ENCODE measurements around the gene IGFL2.
"Not testable (repeated sequence)": the region's sequence is repeated elsewhere in the genome, so short reads cannot be mapped to it uniquely, and the experiment has no call there.

IGFL2 gene

DNA sequence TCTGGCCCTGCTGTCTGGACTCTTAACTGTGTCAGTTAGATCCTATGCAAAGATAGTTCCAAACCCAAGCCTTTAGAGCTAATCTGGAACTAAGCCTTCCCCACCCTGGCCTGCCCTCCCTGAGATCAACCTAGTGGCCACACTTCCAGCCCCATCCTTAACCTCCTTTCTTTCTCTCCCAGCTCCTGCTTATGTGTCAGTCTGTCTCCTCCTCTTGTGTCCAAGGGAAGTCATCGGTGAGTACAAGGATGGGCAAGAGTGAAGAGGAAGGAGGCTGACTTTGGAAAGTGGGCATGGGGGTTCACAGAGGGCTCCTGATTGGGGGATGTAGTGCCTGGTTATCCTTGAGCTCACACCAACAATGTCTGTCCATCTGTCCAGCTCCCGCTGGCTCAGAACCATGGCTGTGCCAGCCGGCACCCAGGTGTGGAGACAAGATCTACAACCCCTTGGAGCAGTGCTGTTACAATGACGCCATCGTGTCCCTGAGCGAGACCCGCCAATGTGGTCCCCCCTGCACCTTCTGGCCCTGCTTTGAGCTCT lies 12.3 kb downstream of the IGFL2 start:
- no peak overlapping the region for H3K4me3 Mint-ChIP-seq
- DNase-seq (no peak), ATAC-seq (replicated peaks) (no peak)
- H3K36me3 Mint-ChIP-seq: peaks cover 5 to 8% of the 10 kb centered on the region in 2 donors
- H3K27me3 Mint-ChIP-seq: peaks cover 37 to 54% of the 10 kb centered on the region in 2 donors
- peaks cover 28 to 30% of the 10 kb centered on the region in 2 donors for H3K9me3 Mint-ChIP-seq
- no peaks in the 10 kb centered on the region for H3K4me1 Mint-ChIP-seq
- no peak overlapping the region for H3K27ac Mint-ChIP-seq

DNA sequence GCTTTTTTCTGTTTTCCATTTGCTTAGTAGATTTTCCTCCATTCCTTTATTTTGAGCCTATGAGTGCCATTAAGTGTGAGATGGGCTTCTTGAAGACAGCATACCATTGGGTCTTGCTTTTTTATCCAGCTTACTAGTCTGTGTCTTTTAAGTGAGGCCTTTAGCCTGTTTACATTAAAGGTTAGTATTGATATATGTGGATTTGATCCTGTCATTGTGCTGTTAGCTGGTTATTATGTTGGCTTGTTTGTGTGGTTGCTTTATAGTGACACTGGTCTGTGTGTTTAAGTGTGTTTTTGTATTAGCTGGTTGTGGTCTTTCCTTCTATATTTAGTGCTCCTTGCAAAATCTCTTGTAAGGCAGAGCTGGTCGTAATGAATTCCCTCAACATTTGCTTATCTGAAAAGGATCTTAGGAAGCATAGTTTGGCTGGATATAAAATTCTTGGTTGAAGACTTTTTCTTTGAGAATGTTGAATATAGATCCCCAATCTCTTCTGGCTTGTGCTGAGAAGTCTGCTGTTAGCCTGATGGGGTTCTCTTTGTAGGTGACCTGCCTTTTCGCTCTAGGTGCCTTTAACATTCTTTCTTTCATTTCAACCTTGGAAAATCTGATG lies 13.7 kb downstream of the IGFL2 start:
- ATAC-seq (replicated peaks); H3K36me3 Mint-ChIP-seq; H3K4me1 Mint-ChIP-seq; H3K27ac Mint-ChIP-seq; H3K4me3 Mint-ChIP-seq; DNase-seq: not testable (repeated sequence)
- Mint-ChIP-seq H3K9me3 (peaks cover 28 to 30% of the 10 kb centered on the region in 2 donors), H3K27me3 (peaks cover 33 to 55% of the 10 kb centered on the region in 2 donors)

DNA sequence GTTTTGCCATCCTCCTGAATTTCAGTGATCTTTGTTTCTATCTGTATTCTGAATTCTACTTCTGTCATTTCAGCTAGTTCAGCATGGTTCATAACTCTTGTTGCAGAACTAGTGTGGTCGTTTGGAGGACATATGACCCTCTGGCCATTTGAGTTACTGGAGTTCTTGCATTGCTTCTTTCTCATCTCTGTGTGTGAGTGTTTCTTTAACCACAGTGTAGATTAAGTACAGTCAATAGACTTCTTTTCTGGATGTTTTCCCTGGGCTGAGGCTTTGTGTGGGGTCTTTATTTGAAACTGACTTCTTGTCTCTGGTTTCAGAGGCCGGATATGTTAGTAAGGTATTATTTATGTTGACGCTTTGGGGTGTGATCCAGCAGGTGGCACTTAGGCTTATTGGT lies 14.7 kb downstream of the IGFL2 start:
- DNase-seq (no peak), ATAC-seq (replicated peaks) (no peak)
- Mint-ChIP-seq H3K27me3 (peaks cover 42 to 55% of the 10 kb centered on the region in 2 donors), H3K4me3 (no peak overlapping the region), H3K27ac (no peak overlapping the region), H3K9me3 (peaks cover 28 to 30% of the 10 kb centered on the region in 2 donors), H3K36me3 (peaks cover 5 to 8% of the 10 kb centered on the region in 2 donors), H3K4me1 (no peaks in the 10 kb centered on the region)

DNA sequence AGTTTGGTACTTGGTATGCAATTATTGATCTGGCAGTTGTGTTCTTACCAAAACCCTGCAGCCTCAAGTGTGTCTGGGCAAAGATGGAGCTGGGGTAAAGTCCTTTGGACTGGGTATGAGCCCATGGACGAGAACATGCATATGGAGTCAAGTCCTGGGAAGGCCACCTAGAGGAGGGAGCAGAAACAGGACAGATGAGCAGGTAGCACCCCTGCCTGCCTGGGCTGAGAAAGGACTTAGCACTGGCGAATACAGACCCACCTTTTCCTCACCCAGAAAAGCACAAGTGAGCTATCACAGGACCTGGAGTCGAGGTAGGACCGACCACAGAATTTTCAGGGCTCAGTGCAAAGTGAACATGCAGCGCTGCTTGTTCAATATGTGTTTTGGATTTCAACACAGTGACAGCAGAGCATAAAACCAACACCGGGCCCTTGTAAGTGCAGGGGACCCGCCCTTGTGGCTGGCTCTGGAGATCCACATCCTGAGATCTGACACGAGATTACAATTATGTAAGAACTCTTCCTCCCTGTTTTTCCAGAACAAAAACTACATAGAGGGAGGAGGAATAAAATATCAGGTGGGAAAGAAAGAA lies 25.9 kb downstream of the IGFL2 start:
- ATAC-seq (replicated peaks): no peak
- H3K9me3 Mint-ChIP-seq: peaks cover 7 to 10% of the 10 kb centered on the region in 2 donors
- H3K27me3 Mint-ChIP-seq: peaks cover 38 to 47% of the 10 kb centered on the region in 2 donors
- H3K27ac Mint-ChIP-seq: no peak overlapping the region
- peaks cover 4 to 7% of the 10 kb centered on the region in 2 donors for H3K4me1 Mint-ChIP-seq
- H3K4me3 Mint-ChIP-seq: no peak overlapping the region
- H3K36me3 Mint-ChIP-seq: no peaks in the 10 kb centered on the region
- DNase-seq: no peak

DNA sequence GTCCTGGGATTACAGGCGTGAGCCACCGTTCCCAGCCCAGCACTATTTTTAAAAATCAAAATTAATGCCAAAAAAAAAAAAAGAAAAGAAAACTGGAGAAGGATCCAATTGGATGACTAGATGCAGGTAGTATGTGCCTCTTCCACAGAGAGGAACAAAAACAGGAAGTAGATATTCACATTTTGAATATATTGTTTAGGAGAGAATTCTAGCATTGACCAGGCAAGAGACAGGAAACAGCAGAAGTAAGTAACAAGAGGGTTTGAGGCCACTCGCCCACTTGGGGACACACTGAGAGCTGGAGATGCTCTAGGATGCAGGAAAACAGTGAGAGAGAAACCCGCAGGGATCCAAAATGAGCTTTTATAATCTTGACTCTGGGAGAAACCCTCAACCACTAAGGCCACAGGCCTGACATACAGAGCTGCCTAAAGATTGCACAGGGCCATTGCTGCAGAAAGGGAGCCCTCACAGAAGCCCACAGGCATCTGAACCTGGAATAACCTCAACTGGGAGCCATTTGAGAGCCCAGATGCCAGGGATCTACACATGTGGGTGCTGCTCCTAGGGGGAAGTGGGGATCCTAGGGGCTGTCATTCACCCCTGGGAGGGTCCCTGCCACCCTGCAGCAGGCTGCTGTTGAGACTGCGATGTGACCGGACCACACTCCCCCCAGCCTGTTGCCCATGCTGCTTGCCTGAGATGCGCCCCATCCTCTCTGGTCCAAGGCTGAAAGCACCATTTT lies 28.2 kb downstream of the IGFL2 start:
- ATAC-seq (replicated peaks) (peak; percentile 68 to 78), DNase-seq (no peak)
- Mint-ChIP-seq H3K4me3 (no peak overlapping the region), H3K27me3 (peaks cover 38 to 51% of the 10 kb centered on the region in 2 donors), H3K27ac (no peak overlapping the region), H3K36me3 (no peaks in the 10 kb centered on the region), H3K9me3 (peaks cover 0 to 3% of the 10 kb centered on the region in 2 donors), H3K4me1 (peaks cover 4 to 9% of the 10 kb centered on the region in 2 donors)

DNA sequence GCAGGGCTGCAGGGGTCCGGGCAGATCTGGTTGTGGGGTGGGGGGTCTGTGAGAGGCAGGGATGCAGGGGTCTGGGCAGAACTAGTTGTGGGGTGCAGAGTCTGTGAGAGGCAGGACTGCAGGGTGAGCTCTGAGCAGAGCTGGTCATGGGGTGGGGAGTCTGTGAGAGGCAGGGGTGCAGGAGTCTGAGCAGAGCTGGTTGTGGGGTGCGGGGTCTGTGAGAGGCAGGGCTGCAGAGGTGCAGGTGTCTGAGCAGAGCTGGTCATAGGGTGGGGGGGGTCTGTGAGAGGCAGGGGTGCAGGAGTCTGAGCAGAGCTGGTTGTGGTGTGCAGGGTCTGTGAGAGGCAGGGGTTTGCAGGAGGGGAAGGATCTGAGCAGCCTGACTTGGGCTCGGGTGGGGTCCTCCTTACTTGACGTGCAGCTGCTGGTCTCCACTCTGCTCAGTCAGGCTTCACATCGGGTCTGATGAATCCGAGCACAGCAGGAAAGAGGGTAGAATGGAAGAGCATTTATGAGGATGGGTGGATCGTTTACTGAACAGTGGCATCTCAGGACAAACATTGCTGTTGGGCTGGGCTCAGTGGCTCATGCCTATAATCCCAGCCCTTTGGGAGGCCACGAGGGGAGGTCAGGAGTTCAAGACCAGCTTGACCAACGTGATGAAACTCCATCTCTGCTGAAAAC lies 31.2 kb downstream of the IGFL2 start:
- H3K27me3 Mint-ChIP-seq: peaks cover 28 to 47% of the 10 kb centered on the region in 2 donors
- no peak overlapping the region for H3K27ac Mint-ChIP-seq
- peaks cover 0 to 6% of the 10 kb centered on the region in 2 donors for H3K9me3 Mint-ChIP-seq
- no peaks in the 10 kb centered on the region for H3K36me3 Mint-ChIP-seq
- no peak overlapping the region for H3K4me3 Mint-ChIP-seq
- DNase-seq (no peak), ATAC-seq (replicated peaks) (no peak)
- peaks cover 4 to 26% of the 10 kb centered on the region in 2 donors for H3K4me1 Mint-ChIP-seq

DNA sequence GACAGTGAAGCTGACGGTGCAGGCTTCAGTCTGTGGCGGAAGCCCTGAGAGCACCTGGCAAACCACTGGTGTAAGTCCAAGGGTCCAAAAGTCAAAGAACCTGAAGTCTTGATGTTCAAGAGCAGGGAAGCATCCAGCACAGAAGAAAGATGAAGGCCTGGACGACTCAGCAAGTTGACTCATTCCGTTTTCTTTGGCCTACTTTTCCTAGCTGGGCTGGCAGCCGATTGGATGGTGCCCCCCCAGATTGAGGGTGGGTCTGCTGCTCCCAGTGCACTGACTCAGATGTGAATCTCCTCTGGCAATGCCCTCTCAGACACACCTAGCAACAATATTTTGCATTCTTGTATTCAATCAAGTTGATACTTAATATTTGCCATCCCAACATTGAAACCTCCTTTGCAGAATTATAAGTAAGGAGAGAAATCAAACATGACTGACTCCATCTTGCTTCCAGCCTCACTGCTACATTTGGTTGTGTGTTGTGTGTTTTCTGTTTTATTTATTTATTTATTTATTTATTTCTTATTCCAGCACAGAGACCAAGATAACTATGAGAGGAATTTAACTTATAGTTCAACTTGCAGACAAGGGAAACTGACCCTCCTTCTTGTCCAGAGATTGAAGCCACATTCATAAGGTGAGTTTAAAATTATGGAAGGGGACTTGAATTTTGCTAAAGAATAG lies 32.8 kb downstream of the IGFL2 start:
- no peak for ATAC-seq (replicated peaks)
- no peak for DNase-seq
- H3K27ac Mint-ChIP-seq: no peak overlapping the region
- peaks cover 28 to 41% of the 10 kb centered on the region in 2 donors for H3K27me3 Mint-ChIP-seq
- peaks cover 17 to 42% of the 10 kb centered on the region in 2 donors for H3K4me1 Mint-ChIP-seq
- H3K9me3 Mint-ChIP-seq: peaks cover 0 to 6% of the 10 kb centered on the region in 2 donors
- H3K4me3 Mint-ChIP-seq: no peak overlapping the region
- H3K36me3 Mint-ChIP-seq: no peaks in the 10 kb centered on the region

DNA sequence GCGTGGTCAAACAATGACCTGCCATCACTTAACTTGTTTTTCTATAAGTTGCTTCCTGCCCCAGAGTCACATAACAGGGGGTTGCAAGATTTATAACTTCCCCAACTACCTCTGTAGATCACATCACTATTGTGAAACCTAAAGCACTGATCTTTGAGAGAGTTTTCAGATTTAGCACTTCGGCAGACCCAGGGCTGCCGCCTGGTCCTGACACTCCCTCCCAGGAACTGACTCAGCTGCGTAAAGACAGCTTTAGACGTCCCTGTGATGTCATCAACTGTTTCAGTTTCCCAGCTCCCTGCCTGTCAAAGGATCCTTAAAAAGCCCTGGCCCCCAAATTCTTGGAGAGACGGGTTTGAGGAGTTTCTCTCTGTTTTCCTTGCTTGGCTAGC lies 33.3 kb downstream of the IGFL2 start:
- H3K36me3 Mint-ChIP-seq: no peaks in the 10 kb centered on the region
- H3K4me1 Mint-ChIP-seq: peaks cover 16 to 43% of the 10 kb centered on the region in 2 donors
- peak; percentile 38 to 44 for ATAC-seq (replicated peaks)
- H3K27ac Mint-ChIP-seq: no peak overlapping the region
- DNase-seq: no peak
- H3K9me3 Mint-ChIP-seq: peaks cover 0 to 6% of the 10 kb centered on the region in 2 donors
- peaks cover 28 to 38% of the 10 kb centered on the region in 2 donors for H3K27me3 Mint-ChIP-seq
- no peak overlapping the region for H3K4me3 Mint-ChIP-seq

DNA sequence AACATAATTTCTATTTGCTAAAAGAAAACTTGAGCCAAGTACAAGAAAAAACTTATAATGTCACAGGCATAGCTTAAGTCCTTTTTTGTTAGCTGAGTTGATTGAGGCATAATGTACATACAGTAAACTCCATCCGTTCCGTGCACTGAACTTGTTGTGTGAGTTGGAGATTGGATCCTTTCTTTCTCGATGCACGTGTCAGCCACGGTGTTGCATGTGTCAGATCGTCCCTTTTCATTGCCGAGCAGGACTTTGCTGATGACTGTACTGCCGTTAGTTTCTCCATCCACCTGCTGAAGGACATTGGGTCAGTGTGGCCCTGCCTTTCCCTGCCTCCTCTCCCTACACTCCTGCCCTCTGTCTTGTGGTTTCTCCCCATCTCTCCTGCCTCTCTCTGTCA lies 34.4 kb downstream of the IGFL2 start:
- no peaks in the 10 kb centered on the region for H3K36me3 Mint-ChIP-seq
- H3K27me3 Mint-ChIP-seq: peaks cover 21 to 27% of the 10 kb centered on the region in 2 donors
- ATAC-seq (replicated peaks): no peak
- DNase-seq: no peak
- H3K27ac Mint-ChIP-seq: peak overlapping the region; percentile 38
- H3K4me1 Mint-ChIP-seq: peaks cover 16 to 43% of the 10 kb centered on the region in 2 donors
- H3K4me3 Mint-ChIP-seq: no peak overlapping the region
- H3K9me3 Mint-ChIP-seq: peaks cover 0 to 6% of the 10 kb centered on the region in 2 donors

DNA sequence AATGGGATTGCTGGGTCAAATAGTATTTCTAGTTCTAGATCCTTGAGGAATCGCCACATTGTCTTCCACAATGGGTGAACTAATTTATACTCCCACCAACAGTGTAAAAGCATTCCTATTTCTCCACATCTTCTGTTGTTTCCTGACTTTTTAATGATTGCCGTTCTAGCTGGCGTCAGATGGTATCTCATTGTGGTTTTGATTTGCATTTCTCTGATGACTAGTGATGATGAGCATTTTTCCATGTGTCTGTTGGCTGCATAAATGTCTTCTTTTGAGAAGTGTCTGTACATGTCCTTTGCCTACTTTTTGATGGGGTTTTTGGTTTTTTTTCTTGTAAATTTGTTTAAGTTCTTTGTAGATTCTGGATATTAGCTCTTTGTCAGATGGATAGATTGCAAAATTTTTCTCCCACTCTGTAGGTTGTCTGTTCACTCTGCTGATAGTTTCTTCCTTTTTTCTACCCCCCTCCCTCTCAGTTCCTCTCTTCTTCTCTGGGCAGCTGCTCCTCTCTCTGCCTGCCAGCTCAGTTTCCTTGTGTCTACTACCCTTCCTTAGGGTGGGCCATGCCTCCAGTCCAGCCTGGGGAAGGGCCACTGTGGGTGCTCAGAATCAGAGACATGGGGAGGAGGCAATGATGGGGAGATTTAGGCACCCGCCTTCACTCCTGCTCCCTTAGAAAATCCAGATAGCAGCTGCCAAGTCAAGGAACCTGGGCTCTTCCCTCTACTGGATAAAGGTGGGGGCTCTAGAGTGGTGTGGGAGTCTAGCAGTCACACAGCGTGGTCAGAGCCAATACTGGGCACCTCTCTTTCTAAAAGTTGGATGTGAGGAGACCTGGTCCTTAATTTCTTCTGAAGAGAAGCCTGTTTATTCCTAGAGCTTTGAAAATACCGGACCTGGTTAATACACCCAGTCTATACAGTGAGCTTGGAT lies 37.0 kb downstream of the IGFL2 start:
- Mint-ChIP-seq H3K4me1 (peaks cover 13 to 34% of the 10 kb centered on the region in 2 donors), H3K27me3 (peaks cover 21 to 33% of the 10 kb centered on the region in 2 donors), H3K27ac (peak overlapping the region; percentile 92), H3K4me3 (peak overlapping the region; percentile 44 to 69)
- ATAC-seq (replicated peaks) (peak; percentile 90 to 93), DNase-seq (peak; percentile 12)
- not testable (repeated sequence) for H3K36me3 Mint-ChIP-seq, H3K9me3 Mint-ChIP-seq

DNA sequence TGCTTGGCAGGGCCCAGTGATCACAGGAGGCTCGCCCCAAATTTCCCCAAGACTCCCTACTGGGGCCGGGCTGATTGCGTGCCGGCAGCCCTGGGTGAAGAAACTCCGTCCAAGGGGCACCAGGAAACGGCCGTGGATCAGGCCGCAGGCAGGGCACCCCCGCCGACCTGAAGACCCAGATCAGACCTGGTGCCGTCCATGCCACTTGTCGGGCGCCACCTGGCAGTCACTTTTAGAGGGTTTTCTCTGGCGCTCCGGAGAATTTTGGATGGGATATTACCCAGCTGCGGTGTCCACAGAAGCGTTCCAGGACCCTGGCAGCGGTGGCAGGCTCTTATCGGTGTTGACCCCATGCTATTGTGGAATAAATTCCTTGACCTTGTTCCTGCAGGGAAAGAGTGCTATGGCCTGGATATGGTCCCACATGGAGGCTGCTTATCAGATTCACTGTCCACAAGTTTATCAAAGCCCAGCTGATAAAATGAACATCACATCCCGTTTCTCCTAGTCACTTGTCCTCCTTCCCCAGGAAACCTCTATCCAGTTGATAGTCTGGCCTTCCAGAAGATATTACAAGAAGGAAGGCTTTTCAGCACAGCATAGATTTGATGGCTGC lies 38.2 kb downstream of the IGFL2 start:
- Mint-ChIP-seq H3K9me3 (peaks cover 0 to 6% of the 10 kb centered on the region in 2 donors), H3K4me1 (peaks cover 13 to 34% of the 10 kb centered on the region in 2 donors), H3K36me3 (no peaks in the 10 kb centered on the region), H3K4me3 (no peak overlapping the region), H3K27me3 (peaks cover 32 to 44% of the 10 kb centered on the region in 2 donors), H3K27ac (peak overlapping the region; percentile 76)
- DNase-seq: no peak
- no peak for ATAC-seq (replicated peaks)

DNA sequence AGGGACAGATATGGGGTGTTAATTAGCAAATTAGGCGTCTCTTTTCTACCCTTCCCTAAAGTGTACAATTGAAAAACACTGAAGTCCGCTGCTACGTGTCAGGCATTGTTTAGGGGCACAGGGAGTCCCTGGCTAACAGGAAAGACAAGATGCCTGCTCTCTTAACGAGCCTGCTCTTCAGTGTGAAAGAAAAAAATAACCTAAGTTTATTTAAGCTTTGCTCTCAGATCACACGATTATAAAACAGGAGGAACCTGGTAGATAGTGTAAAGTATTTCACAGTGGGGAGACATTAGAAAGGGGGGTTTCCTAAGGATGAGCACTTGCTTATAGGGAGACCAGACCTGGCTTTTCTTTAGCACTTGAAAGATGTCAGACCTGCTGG lies 38.7 kb downstream of the IGFL2 start:
- no peak for DNase-seq

More for the DNA sequence above, 38.7 kb downstream of the IGFL2 start:
- Mint-ChIP-seq H3K27me3 (peaks cover 34 to 49% of the 10 kb centered on the region in 2 donors), H3K27ac (peak overlapping the region; percentile 76), H3K36me3 (no peaks in the 10 kb centered on the region), H3K4me1 (peaks cover 13 to 29% of the 10 kb centered on the region in 2 donors), H3K4me3 (no peak overlapping the region), H3K9me3 (peaks cover 0 to 6% of the 10 kb centered on the region in 2 donors)
- ATAC-seq (replicated peaks): no peak
